ENCODE measurements around the gene ZBTB37.
"Not testable (repeated sequence)": the region's sequence is repeated elsewhere in the genome, so short reads cannot be mapped to it uniquely, and the experiment has no call there.

The ZBTB37 gene

DNA sequence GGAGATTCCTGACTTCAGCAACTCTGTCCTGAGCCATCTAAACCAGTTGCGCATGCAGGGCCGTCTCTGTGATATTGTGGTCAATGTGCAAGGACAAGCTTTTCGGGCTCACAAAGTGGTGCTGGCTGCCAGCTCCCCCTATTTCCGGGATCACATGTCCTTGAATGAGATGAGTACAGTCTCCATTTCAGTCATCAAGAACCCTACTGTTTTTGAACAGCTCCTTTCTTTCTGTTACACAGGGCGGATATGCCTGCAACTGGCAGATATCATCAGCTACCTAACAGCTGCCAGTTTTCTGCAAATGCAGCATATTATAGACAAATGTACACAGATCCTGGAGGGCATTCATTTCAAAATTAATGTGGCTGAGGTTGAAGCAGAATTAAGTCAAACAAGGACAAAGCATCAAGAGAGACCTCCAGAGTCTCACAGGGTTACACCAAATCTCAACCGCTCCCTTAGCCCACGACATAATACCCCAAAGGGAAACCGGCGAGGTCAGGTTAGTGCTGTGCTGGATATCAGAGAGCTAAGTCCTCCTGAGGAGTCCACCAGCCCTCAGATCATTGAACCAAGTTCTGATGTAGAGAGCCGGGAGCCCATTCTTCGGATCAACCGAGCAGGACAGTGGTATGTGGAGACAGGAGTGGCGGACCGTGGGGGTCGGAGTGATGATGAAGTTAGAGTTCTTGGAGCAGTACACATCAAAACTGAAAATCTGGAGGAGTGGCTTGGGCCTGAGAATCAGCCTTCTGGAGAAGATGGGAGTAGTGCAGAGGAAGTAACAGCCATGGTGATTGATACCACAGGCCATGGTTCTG is 2.3 kb downstream of the ZBTB37 start:
- in situ Hi-C loops (cut with HindIII; ENCODE audit: low pct_unique_long_range_greater_than_20kb, low sequenced_read_pairs): no loop called here
- peak in 1 of 2 experiments; percentile 46 for DNase-seq (ENCODE audit: low read depth in 1 of 2, low spot score in 1 of 2)
- TF ChIP-seq JUND (IDR thresholded peaks at IDR 0.05; ENCODE audit: low read depth): no peak

DNA sequence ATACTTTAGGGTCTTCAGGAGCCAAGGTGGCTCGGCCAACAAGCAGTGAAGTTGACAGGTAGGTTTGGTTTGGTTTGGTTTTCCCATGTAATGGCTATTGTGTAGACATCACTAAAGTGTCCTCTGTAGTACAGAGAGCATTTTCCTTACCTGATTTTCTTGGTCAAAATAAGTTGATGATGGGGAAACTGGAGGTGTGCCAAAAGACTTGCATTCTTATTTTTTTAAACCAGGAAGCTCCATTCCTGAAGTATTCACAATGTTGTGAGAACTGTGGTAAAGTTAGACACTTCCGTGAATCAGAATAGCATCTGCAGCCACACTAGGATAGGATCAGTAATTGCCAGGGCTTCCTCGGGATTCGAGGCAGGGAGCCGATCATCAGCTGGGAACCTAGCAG is 2.9 kb downstream of the ZBTB37 start:
- in situ Hi-C loops (cut with HindIII; ENCODE audit: low pct_unique_long_range_greater_than_20kb, low sequenced_read_pairs): no loop called here
- DNase-seq (ENCODE audit: low read depth in 1 of 2, low spot score in 1 of 2): no peak
- TF ChIP-seq JUND (IDR thresholded peaks at IDR 0.05; ENCODE audit: low read depth): no peak

DNA sequence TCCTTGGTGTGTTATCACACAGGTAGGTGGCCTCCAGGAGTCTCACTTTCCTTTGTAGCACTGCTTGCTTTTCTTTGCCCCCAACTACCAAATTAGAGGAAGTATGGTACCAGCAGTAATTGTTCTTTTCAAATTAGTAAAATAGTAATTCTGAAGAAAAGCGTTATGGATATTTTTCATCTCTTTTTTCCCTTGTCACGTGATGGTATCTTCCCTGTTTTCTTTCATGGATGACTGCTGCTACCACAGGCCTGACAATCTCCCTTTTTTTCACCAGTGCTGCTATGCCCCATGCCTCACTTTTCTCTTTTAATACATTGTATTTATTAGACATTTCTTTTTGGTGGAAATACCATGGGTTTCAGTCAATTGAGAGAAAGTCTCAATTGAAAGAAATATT is 3.3 kb downstream of the ZBTB37 start:
- no peak for DNase-seq (ENCODE audit: low read depth in 1 of 2, low spot score in 1 of 2)
- in situ Hi-C loops (cut with HindIII; ENCODE audit: low pct_unique_long_range_greater_than_20kb, low sequenced_read_pairs): no loop called here
- TF ChIP-seq JUND (IDR thresholded peaks at IDR 0.05; ENCODE audit: low read depth): no peak

DNA sequence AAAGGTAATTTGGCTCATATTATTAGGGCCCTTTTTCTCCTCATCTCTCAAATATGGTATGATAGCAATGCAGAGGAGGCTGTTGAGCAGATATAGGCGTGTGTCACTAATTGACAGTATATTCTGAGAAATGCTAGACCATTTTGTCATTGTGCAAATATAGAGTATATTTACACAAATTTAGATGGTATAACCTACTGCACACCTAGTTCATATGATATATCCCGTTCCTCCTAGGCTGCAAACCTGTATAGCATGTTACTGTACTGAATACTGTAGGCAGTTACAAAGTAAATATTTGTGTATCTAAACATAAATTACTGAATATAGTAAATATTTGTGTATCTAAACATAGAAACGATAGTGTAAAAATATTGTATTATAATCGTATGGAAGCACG is 8.6 kb downstream of the ZBTB37 start:
- DNase-seq (ENCODE audit: low read depth in 1 of 2, low spot score in 1 of 2): peak in 1 of 2 experiments; percentile 52
- in situ Hi-C loops (cut with HindIII; ENCODE audit: low pct_unique_long_range_greater_than_20kb, low sequenced_read_pairs): no loop called here
- no peak for TF ChIP-seq JUND (IDR thresholded peaks at IDR 0.05; ENCODE audit: low read depth)

DNA sequence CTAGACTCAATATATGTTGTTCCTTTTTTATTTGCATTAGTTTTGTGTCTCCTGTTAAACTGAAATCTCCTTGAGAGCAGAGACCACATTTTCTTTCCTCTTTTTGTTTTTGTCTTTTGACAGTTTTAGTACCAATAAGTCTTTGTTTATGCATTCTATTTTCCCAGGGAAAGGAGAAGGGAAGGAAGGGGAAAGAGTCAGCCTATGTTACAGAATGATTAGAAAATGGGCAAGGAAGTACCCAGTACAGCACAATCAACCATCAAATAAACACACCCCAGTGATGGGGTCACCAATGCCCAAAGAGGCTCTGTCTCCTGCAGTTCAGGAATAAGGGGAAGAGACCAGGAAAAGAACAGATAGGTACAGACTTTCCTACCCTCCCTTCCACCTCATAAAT is 10.1 kb downstream of the ZBTB37 start:
- TF ChIP-seq JUND (IDR thresholded peaks at IDR 0.05; ENCODE audit: low read depth): no peak
- no peak for DNase-seq (ENCODE audit: low read depth in 1 of 2, low spot score in 1 of 2)
- in situ Hi-C loops (cut with HindIII; ENCODE audit: low pct_unique_long_range_greater_than_20kb, low sequenced_read_pairs): no loop called here

DNA sequence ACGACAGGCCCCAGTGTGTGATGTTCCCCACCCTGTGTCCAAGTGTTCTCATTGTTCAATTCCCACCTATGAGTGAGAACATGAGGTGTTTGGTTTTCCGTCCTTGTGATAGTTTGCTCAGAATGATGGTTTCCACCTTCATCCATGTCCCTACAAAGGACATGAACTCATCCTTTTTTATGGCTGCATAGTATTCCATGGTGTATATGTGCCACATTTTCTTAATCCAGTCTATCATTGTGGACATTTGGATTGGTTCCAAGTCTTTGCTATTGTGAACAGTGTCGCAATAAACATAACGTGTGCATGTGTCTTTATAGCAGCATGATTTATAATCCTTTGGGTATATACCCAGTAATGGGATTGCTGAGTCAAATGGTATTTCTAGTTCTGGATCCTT is 12.9 kb downstream of the ZBTB37 start:
- in situ Hi-C loops (cut with HindIII; ENCODE audit: low pct_unique_long_range_greater_than_20kb, low sequenced_read_pairs); DNase-seq (ENCODE audit: low read depth in 1 of 2, low spot score in 1 of 2): not testable (repeated sequence)

DNA sequence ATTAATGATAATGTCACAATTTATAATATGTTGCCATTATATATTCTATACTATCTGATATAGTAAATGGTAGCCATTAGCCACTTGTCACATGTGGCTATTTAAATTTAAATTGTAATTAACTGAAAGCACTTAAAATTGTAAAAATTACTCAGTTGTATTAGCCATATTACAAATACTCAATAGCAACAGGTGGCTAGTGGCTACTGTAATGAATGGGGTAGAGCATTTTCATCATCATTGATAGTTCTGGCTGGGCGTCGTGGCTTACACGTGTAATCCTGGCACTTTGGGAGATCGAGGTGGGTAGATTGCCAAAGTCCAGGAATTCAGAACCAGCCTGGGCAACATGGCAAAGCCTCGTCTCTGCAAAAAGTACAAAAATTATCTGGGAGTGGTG is 16.5 kb downstream of the ZBTB37 start:
- no peak for TF ChIP-seq JUND (IDR thresholded peaks at IDR 0.05; ENCODE audit: low read depth)
- in situ Hi-C loops (cut with HindIII; ENCODE audit: low pct_unique_long_range_greater_than_20kb, low sequenced_read_pairs): no loop called here
- DNase-seq (ENCODE audit: low read depth in 1 of 2, low spot score in 1 of 2): no peak

DNA sequence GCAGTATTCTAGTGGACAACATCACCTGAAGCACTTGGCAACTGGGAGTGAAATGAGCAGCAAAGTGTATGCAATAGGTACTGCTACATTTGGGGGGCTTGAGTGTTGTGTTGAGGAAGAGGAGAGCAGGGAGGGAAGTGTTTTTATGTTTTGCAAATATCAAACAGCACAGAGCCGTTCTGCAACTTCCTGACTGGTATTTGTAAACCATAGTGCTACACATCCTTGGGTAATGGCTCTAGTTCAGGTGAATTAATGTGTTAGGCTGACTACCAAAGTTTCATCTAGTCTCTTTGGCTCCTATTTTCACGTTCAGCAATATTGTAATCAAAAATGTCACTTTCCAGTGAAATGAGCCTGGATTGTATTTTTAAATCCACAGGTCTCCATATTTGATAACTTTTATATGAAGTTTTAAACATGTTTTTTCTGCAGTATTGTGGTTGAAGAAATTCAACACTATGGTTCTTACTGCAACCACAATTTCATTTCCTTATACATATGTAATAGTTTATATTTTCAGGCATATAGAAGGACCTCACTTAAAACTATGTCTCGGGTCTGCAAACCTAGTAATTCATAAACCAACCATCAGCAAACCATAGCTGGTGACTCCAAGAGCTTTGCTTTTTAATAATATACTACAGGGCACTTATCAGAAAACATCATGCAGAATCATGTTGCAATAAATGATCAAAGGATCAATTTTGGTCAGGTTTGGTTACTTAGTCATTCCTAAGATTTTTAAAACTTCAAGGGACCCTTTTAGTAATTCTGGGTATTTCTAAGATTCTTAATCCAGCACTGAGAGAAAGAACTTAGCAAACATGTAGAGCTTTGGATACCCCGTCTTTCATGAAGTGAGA is 18.8 kb downstream of the ZBTB37 start:
- no peak for DNase-seq (ENCODE audit: low read depth in 1 of 2, low spot score in 1 of 2)
- no peak for TF ChIP-seq JUND (IDR thresholded peaks at IDR 0.05; ENCODE audit: low read depth)
- in situ Hi-C loops (cut with HindIII; ENCODE audit: low pct_unique_long_range_greater_than_20kb, low sequenced_read_pairs): no loop called here

DNA sequence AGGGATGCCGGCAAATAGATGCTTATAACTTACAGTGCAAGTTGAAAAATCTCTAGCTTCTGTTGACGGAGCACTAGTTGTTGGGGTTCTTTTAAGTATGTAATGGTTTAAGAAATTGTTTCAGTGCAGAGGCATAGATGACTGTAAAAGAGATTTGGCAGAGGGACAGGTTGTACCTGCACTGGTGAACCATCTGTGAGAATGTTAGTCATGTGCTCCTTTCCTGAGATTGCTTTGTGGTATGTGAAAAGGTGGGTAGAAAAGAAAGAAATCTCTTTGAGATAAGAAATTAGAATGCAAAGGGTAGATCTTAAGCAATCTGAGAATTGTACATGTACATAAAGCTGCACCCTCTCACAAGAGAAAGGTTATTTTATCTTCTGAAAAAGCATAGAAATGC is 19.4 kb downstream of the ZBTB37 start:
- in situ Hi-C loops (cut with HindIII; ENCODE audit: low pct_unique_long_range_greater_than_20kb, low sequenced_read_pairs): no loop called here
- no peak for DNase-seq (ENCODE audit: low read depth in 1 of 2, low spot score in 1 of 2)
- TF ChIP-seq JUND (IDR thresholded peaks at IDR 0.05; ENCODE audit: low read depth): no peak

DNA sequence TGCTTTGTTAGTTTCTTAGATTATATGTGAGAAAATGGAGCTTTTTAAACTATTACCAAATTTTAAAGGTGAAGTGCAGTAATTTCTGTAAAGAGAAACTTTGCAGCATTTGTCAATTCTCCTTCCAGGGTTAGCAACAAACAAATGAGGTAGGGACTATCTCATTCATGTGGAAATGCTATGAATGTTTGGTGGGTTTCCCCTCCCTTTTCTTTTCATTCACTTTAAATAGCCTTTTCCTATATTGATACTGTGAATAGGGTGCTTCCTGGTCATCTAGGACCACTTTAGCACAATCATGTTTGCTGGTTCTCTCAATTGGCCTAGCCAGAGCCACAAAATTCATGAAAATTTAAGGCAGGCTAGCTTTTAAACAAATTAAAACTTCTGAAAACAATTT is 20.6 kb downstream of the ZBTB37 start:
- DNase-seq (ENCODE audit: low read depth in 1 of 2, low spot score in 1 of 2): no peak
- TF ChIP-seq JUND (IDR thresholded peaks at IDR 0.05; ENCODE audit: low read depth): no peak
- in situ Hi-C loops (cut with HindIII; ENCODE audit: low pct_unique_long_range_greater_than_20kb, low sequenced_read_pairs): no loop called here

DNA sequence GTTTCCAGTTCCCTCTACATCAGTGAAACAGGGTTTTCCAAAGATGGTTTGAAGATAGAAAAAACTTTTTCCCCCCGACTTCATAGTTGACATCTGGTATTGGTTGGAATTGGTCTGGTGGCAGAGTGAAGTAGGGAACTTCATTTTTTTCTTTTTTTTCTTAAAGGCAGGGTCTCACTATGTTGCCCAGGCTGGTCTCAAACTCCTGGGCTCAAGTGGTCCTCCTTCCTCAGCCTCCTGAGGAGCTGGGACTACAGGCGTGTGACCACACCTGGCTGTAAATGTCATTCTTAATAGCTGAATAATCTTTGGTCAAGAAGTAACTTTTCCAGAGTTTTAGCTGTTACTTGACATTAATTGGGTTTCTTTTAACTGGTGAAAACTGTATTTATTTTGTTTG is 21.7 kb downstream of the ZBTB37 start:
- TF ChIP-seq JUND (IDR thresholded peaks at IDR 0.05; ENCODE audit: low read depth): no peak
- in situ Hi-C loops (cut with HindIII; ENCODE audit: low pct_unique_long_range_greater_than_20kb, low sequenced_read_pairs): no loop called here
- DNase-seq (ENCODE audit: low read depth in 1 of 2, low spot score in 1 of 2): no peak

DNA sequence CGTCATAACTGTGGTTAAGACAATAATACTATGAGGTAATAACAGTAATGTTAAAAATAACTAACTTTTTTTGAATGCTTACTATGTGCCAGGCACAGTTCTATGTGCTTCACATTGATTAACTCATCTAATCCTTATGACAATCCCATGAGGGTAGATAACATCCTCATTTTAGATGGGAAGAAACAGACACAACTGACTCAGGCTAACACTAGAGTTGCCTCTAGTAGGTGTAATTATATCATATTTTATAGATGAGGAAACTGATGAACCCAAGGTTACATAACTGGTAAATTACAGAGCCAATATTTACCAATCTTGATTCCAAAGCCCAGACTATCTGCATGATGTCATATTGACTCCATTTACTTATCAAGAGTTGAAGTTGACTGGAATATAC is 25.4 kb downstream of the ZBTB37 start:
- no peak for DNase-seq (ENCODE audit: low read depth in 1 of 2, low spot score in 1 of 2)
- in situ Hi-C loops (cut with HindIII; ENCODE audit: low pct_unique_long_range_greater_than_20kb, low sequenced_read_pairs): no loop called here
- no peak for TF ChIP-seq JUND (IDR thresholded peaks at IDR 0.05; ENCODE audit: low read depth)

DNA sequence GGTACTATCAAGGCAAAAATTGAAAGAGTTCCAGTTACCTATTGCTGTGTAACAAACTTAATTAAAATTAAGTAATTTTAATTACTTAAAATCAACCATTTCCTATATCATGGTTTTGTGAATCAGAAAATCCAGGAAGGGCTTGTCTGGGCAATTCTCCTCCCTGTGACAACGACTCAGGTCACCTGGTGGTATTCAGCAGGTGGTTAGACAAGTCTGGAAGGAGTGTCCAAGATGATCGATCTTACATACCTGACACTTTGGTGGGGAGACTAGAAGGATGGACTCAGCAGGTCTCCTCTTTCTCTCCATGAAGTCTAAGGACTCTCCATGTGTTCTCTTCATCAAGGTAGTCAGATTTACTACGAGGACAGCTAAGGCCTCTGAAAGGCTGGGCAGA is 26.0 kb downstream of the ZBTB37 start:
- in situ Hi-C loops (cut with HindIII; ENCODE audit: low pct_unique_long_range_greater_than_20kb, low sequenced_read_pairs): no loop called here
- TF ChIP-seq JUND (IDR thresholded peaks at IDR 0.05; ENCODE audit: low read depth): no peak
- DNase-seq (ENCODE audit: low read depth in 1 of 2, low spot score in 1 of 2): no peak

Measured in T47D (cell line).